ENCODE measurements around the gene AGBL3.

DNA sequence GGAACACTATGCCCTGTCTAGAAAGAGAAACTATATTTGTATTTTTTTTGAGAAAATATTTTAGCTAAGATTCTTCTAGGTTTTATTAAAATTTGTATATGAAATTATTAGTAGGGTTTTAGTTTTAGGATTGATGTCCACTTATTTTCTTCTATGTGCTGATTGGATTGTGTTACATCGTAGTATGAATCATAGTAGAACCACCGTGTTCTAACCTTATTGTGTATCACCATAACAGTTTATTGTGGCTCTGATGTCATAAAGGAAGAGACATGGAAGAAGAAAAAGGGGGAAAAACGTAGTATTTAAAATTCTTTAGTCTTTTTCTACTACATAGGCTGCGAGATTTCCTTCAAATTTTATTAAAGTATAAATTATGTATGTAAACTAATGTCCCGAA lies 1.9 kb downstream of the AGBL3 start:
- TF ChIP-seq CTCF (IDR thresholded peaks at IDR 0.05; ENCODE audit: low read length): no peak
- TF ChIP-seq EZH2phosphoT487 (IDR thresholded peaks at IDR 0.05; ENCODE audit: low read length): no peak

All from MM.1S (cell line).